Activated B cell treated with CpG ODN at 0.5 μM for 24 hours (primary cell): Measurements from ENCODE around the gene GZMM. TPM values are rescaled to one million over a fixed set of nuclear protein-coding genes. Genes with fewer than 3 reads are reported as not detected.

Source experiments
- ATAC-seq: fragments of 200-7000 bp; cut with Tn5 transposase; one replicate; pipeline ENCODE4 v1.10.0; 2021; ENCODE audit warnings: low read depth, mild to moderate bottlenecking, moderate library complexity
- CTCF ChIA-PET: fragments of 350-600 bp; sonication (Branson Sonifier 250); formaldehyde crosslinking; loops from one replicate; lab custom pipeline; 2021; ENCODE audit warnings: antibody characterized with exemption; lab: Charles Lee
- POLR2A ChIA-PET: fragments of 350-600 bp; sonication (Branson Sonifier 250); formaldehyde crosslinking; loops from one replicate; lab custom pipeline; 2021; ENCODE audit warnings: antibody characterized with exemption; lab: Charles Lee
- DNase-seq: peaks from one replicate; pipeline ENCODE4 v3.0.0; 2022
- H3K27ac Mint-ChIP-seq: one replicate; pipeline ENCODE4 v1.8.0; 2020; ENCODE audit warnings: mixed read lengths
- H3K27me3 Mint-ChIP-seq: one replicate; pipeline ENCODE4 v1.8.0; 2021; ENCODE audit warnings: mixed read lengths
- H3K36me3 Mint-ChIP-seq: one replicate; pipeline ENCODE4 v1.8.0; 2021; ENCODE audit warnings: low read depth, mixed read lengths
- H3K4me1 Mint-ChIP-seq: one replicate; pipeline ENCODE4 v1.8.0; 2021; ENCODE audit warnings: mixed read lengths
- H3K4me3 Mint-ChIP-seq: one replicate; pipeline ENCODE4 v1.8.0; 2020; ENCODE audit warnings: mild to moderate bottlenecking, mixed read lengths
- H3K9me3 Mint-ChIP-seq: one replicate; pipeline ENCODE4 v1.8.0; 2020; ENCODE audit warnings: mixed read lengths
- intact Hi-C: fragments of 100-400 bp; cut with micrococcal nuclease; formaldehyde crosslinking; loops from one replicate; pipeline ENCODE4 v1.15.1; 2024
- total RNA-seq: library from RNA; stranded (reverse); gene quantifications from 2 replicates; pipeline ENCODE4 v1.2.3, GENCODE V29; 2022
- TF ChIP-seq, protein P1 (sequence below): fragments of 200-600 bp; IDR thresholded peaks from one replicate; pipeline ENCODE4 v1.8.0; 2022; ENCODE audit warnings: antibody characterized with exemption, mild to moderate bottlenecking

Gene GZMM
- total RNA-seq, 1 donor from 2014 or later = not detected

GRCh38 chr19:507286-508203 lies 36.3 kb upstream of the GZMM start, which contains the start of gene TPGS1:
TPGS1 (plus strand) TSS chr19:507497; CDS start chr19:507507, 10 bp downstream.
- Mint-ChIP-seq H3K27me3 (no peaks in the 10 kb centered on the region), H3K4me3 (peak within 1 kb of the TSS; percentile 95), H3K27ac (peak within 1 kb of the TSS; percentile 100), H3K9me3 (no peaks in the 10 kb centered on the region), H3K36me3 (peaks cover 6% of the 10 kb centered on the region), H3K4me1 (peaks cover 47% of the 10 kb centered on the region)
- POLR2A ChIA-PET = interaction anchor here (0.8 to 1.7 kb wide), 7 partner anchors 9 to 744 kb away, joined by 3 to 47 read pairs (median 5); partner anchors contain the start of genes BSG and MADCAM1
- peak; percentile 83 for DNase-seq
- peak; percentile 62 for ATAC-seq
- TF ChIP-seq, protein P1, sequence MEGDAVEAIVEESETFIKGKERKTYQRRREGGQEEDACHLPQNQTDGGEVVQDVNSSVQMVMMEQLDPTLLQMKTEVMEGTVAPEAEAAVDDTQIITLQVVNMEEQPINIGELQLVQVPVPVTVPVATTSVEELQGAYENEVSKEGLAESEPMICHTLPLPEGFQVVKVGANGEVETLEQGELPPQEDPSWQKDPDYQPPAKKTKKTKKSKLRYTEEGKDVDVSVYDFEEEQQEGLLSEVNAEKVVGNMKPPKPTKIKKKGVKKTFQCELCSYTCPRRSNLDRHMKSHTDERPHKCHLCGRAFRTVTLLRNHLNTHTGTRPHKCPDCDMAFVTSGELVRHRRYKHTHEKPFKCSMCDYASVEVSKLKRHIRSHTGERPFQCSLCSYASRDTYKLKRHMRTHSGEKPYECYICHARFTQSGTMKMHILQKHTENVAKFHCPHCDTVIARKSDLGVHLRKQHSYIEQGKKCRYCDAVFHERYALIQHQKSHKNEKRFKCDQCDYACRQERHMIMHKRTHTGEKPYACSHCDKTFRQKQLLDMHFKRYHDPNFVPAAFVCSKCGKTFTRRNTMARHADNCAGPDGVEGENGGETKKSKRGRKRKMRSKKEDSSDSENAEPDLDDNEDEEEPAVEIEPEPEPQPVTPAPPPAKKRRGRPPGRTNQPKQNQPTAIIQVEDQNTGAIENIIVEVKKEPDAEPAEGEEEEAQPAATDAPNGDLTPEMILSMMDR = no peak
- intact Hi-C loops = loop anchor here (1.0 to 10.0 kb wide), 5 partner anchors 18 to 213 kb away; partner anchors contain the start of genes BSG, CDC34, MIER2 and PLPP2
- CTCF ChIA-PET = interaction anchor here (0.5 to 1.8 kb wide), 5 partner anchors 19 to 212 kb away, joined by 3 to 16 read pairs (median 5); partner anchors contain the start of gene CDC34

DNA sequence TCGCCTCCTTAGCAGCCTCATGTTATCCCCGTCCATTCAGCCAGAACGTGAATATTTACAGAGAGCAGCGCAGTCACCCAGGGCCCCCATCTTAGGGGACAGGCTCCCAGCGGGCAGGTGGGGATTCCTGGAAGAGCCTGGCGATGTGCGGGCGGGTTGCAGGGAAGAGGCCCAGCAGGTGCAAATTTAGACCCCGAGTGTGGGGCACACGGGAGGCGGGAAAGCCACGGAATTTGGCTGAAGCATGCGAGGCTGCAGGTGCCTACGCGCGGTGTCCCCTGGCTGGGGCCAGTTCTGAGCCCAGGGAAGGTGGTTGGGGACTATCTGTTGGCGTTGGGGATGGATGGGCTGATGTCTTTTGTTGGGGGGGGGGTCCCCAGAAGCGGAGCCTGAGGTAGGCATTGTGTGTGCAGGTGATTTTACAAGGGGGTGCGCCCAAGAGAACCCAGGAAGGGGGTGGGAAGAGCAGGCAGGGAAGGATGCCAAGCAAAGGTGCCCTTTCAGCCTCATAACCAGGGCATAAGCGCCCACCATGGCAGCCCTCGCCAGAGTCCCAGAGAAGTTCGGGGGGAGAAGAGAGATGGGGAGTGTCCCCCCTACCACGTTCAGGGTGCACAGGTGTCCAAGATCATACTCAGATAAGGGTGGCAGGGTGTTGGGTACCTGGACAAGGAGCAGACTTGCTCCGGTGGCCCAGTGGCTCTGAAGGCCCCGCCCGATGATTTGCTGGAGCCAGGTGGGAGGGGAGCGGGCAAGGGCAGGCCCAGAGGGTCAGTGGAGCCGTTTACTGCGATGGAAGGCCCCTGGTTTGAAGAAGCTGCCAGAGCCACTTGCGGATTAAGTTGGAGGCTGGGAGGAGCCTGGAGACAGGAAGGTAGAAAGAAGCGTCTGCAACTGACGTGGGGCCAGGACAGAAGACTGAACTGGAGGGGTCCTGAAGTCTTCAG lies 35.4 kb upstream of the GZMM start:
- ChIA-PET POLR2A (interaction anchor here (1.0 kb wide), 1 partner anchor 19 kb away, joined by 4 read pairs; no protein-coding TSS in a partner anchor), CTCF (no interaction called here)
- TF ChIP-seq, protein P1 = no peak
- Mint-ChIP-seq H3K36me3 (peaks cover 6% of the 10 kb centered on the region), H3K4me3 (peak overlapping the region; percentile 95), H3K27ac (peak overlapping the region; percentile 100), H3K4me1 (peaks cover 41% of the 10 kb centered on the region), H3K27me3 (no peaks in the 10 kb centered on the region), H3K9me3 (no peaks in the 10 kb centered on the region)
- intact Hi-C loops = loop anchor here (10.0 kb wide), 2 partner anchors 164 to 214 kb away; partner anchors contain the start of genes MIER2 and PLPP2
- ATAC-seq (no peak), DNase-seq (no peak)

- H3K9me3 Mint-ChIP-seq = no peaks in the 10 kb centered on the region
- no peaks in the 10 kb centered on the region for H3K27me3 Mint-ChIP-seq
- DNase-seq (peak; percentile 83), ATAC-seq (peak; percentile 48)
- peak overlapping the region; percentile 74 for H3K4me3 Mint-ChIP-seq
- intact Hi-C loops = loop anchor here (5.0 kb wide), 1 partner anchor 122 kb away; the partner anchor contains the start of gene POLRMT
- H3K27ac Mint-ChIP-seq = peak overlapping the region; percentile 84
- CTCF ChIA-PET = interaction anchor here (1.0 to 2.2 kb wide), 8 partner anchors 11 to 232 kb away, joined by 3 to 11 read pairs (median 6); partner anchors contain the start of gene CDC34
- POLR2A ChIA-PET = interaction anchor here (0.7 to 2.3 kb wide), 7 partner anchors 8 to 22 kb away, joined by 3 to 23 read pairs (median 3); partner anchors contain the start of gene CDC34
- H3K4me1 Mint-ChIP-seq = peaks cover 43% of the 10 kb centered on the region
- peaks cover 12% of the 10 kb centered on the region for H3K36me3 Mint-ChIP-seq
- TF ChIP-seq, protein P1 = peak; percentile 99
Observed at GRCh38 chr19:510606-511100, 33.2 kb upstream of the GZMM start.

GRCh38 chr19:511101-511851 lies 32.6 kb upstream of the GZMM start:
- Mint-ChIP-seq H3K4me1 (peaks cover 40% of the 10 kb centered on the region), H3K9me3 (no peaks in the 10 kb centered on the region), H3K27me3 (no peaks in the 10 kb centered on the region), H3K36me3 (peaks cover 12% of the 10 kb centered on the region), H3K4me3 (peak overlapping the region; percentile 74), H3K27ac (peak overlapping the region; percentile 84)
- ATAC-seq (no peak), DNase-seq (no peak)
- ChIA-PET POLR2A (interaction anchor here (0.6 to 2.3 kb wide), 8 partner anchors 9 to 1525 kb away, joined by 3 to 23 read pairs (median 4); partner anchors contain the start of gene CDC34), CTCF (interaction anchor here (0.7 to 2.2 kb wide), 9 partner anchors 11 to 233 kb away, joined by 3 to 11 read pairs (median 5); partner anchors contain the start of gene CDC34)
- TF ChIP-seq, protein P1 = no peak
- intact Hi-C loops = loop anchor here (5.0 kb wide), 1 partner anchor 121 kb away; the partner anchor contains the start of gene POLRMT
